ENCODE results near the gene GCFC2.

DNA sequence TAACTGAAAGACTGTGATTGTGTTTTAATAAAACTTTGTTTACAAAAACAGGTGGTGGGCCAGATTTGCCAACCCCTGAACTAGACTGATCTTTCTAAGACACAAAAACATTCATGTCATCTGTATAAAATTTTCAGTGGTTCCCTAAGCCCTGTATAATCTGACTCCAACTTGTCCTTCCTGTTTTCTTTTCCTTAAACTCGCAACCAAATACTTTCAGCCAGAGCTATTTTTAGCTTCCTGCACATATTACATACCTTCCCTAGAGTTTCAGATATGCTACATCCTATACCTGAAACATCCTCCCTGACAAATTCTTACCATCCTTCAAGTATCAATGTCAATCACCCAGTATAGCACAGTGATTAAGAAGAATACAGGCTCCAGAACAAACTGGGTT, 4.8 kb downstream of the GCFC2 start:
- TF ChIP-seq, protein P1, sequence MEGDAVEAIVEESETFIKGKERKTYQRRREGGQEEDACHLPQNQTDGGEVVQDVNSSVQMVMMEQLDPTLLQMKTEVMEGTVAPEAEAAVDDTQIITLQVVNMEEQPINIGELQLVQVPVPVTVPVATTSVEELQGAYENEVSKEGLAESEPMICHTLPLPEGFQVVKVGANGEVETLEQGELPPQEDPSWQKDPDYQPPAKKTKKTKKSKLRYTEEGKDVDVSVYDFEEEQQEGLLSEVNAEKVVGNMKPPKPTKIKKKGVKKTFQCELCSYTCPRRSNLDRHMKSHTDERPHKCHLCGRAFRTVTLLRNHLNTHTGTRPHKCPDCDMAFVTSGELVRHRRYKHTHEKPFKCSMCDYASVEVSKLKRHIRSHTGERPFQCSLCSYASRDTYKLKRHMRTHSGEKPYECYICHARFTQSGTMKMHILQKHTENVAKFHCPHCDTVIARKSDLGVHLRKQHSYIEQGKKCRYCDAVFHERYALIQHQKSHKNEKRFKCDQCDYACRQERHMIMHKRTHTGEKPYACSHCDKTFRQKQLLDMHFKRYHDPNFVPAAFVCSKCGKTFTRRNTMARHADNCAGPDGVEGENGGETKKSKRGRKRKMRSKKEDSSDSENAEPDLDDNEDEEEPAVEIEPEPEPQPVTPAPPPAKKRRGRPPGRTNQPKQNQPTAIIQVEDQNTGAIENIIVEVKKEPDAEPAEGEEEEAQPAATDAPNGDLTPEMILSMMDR (IDR thresholded peaks at IDR 0.05): no peak
- TF ChIP-seq POLR2A (IDR thresholded peaks at IDR 0.05): no peak
